Brain microvascular endothelial cell (primary cell): ENCODE data around the gene GNAO1.
A peak's percentile ranks its signal among the peaks of the same experiment; 100 is the strongest.
"Not testable (repeated sequence)": the region's sequence is repeated elsewhere in the genome, so short reads cannot be mapped to it uniquely, and the experiment has no call there.

Source experiments
- DNase-seq: peaks from one replicate; pipeline ENCODE4 v3.0.0-alpha.2; 2020
- H3K27ac ChIP-seq: fragments of 250-450 bp; sonication (Bioruptor Pico); 2 replicates; pipeline ENCODE4 v1.5.1; 2020; ENCODE audit warnings: mild to moderate bottlenecking, moderate library complexity
- H3K27me3 ChIP-seq: fragments of 250-450 bp; sonication (Bioruptor Pico); replicated peaks from 2 replicates; pipeline ENCODE4 v1.5.1; 2020; ENCODE audit warnings: mild to moderate bottlenecking
- H3K36me3 ChIP-seq: fragments of 250-450 bp; sonication (Bioruptor Pico); replicated peaks from 2 replicates; pipeline ENCODE4 v1.5.1; 2020; ENCODE audit warnings: mild to moderate bottlenecking
- H3K4me3 ChIP-seq: 2 replicates; pipeline ENCODE4 v1.5.1; 2011; ENCODE audit warnings: low read depth, mild to moderate bottlenecking, control low read depth, low read length, moderate library complexity
- CTCF ChIP-seq: IDR thresholded peaks from 2 replicates; pipeline ENCODE4 v1.5.1; 2011; ENCODE audit warnings: low read depth, mild to moderate bottlenecking, moderate library complexity, low read length, control low read depth, inconsistent platforms; ENCODE audit errors: missing control alignments
- in situ Hi-C: cut with HindIII; loops from 2 replicates; pipeline ENCODE4 v1.10.0; 2017; ENCODE audit warnings: low sequenced_read_pairs, low pct_ligation_motif_present

Gene GNAO1

GRCh38 chr16:56382459-56382858 is 191.2 kb downstream of the GNAO1 start:
- no peak for TF ChIP-seq CTCF
- H3K27me3 ChIP-seq, result no peaks in the 10 kb centered on the region
- in situ Hi-C loops, result no loop called here
- H3K27ac ChIP-seq, result no peak overlapping the region
- no peak overlapping the region for H3K4me3 ChIP-seq
- H3K36me3 ChIP-seq, result peaks cover 46% of the 10 kb centered on the region
- no peak for DNase-seq

- Histone ChIP-seq H3K27me3 (no peaks in the 10 kb centered on the region), H3K27ac (no peak overlapping the region), H3K36me3 (peaks cover 46% of the 10 kb centered on the region), H3K4me3 (no peak overlapping the region)
- TF ChIP-seq CTCF, result no peak
- in situ Hi-C loops, result no loop called here
- DNase-seq, result no peak
Observed at GRCh38 chr16:56382901-56383355, 191.6 kb downstream of the GNAO1 start.

GRCh38 chr16:56384074-56384721 is 192.9 kb downstream of the GNAO1 start:
- no peak for DNase-seq
- Histone ChIP-seq H3K27me3 (no peaks in the 10 kb centered on the region), H3K4me3 (no peak overlapping the region), H3K27ac (no peak overlapping the region), H3K36me3 (peaks cover 50% of the 10 kb centered on the region)
- TF ChIP-seq CTCF, result no peak
- in situ Hi-C loops, result no loop called here

GRCh38 chr16:56387396-56387795 is 196.1 kb downstream of the GNAO1 start:
- H3K27me3 ChIP-seq, result no peaks in the 10 kb centered on the region
- DNase-seq, result no peak
- no peak for TF ChIP-seq CTCF
- no peak overlapping the region for H3K27ac ChIP-seq
- in situ Hi-C loops, result no loop called here
- peaks cover 23% of the 10 kb centered on the region for H3K36me3 ChIP-seq
- H3K4me3 ChIP-seq, result no peak overlapping the region

- no peaks in the 10 kb centered on the region for H3K27me3 ChIP-seq
- TF ChIP-seq CTCF, result no peak
- in situ Hi-C loops, result no loop called here
- peaks cover 21% of the 10 kb centered on the region for H3K36me3 ChIP-seq
- peak overlapping the region; percentile 86 for H3K27ac ChIP-seq
- DNase-seq, result peak; percentile 43
- H3K4me3 ChIP-seq, result no peak overlapping the region
Observed at GRCh38 chr16:56388209-56388608, 196.9 kb downstream of the GNAO1 start.

- TF ChIP-seq CTCF, result no peak
- Histone ChIP-seq H3K27ac (peak overlapping the region; percentile 87), H3K27me3 (no peaks in the 10 kb centered on the region), H3K4me3 (no peak overlapping the region), H3K36me3 (peaks cover 14% of the 10 kb centered on the region)
- peak; percentile 99 for DNase-seq
- in situ Hi-C loops, result no loop called here
Observed at GRCh38 chr16:56389554-56389953, 198.3 kb downstream of the GNAO1 start.

- peaks cover 15% of the 10 kb centered on the region for H3K36me3 ChIP-seq
- in situ Hi-C loops, DNase-seq, H3K27ac ChIP-seq, H3K4me3 ChIP-seq, H3K27me3 ChIP-seq: not testable (repeated sequence)
Observed at GRCh38 chr16:56396724-56397123, 205.4 kb downstream of the GNAO1 start.
